Stimulated activated CD8-positive, alpha-beta memory T cell treated with anti-CD3 and anti-CD28 coated beads, Interleukin-4, amount 100 ng/mL, for 4 hours (primary cell): ENCODE data around the gene STX12.
"Not testable (repeated sequence)": the region's sequence is repeated elsewhere in the genome, so short reads cannot be mapped to it uniquely, and the experiment has no call there.

Experiments
- DNase-seq, 2 donors: peaks; one replicate each; pipeline ENCODE4 v3.0.0-alpha.2; 2020; ENCODE audit warnings: low read depth in 2 of 2, low spot score in 1 of 2

STX12 gene

GRCh38 chr1:27829339-27829960, 56.4 kb downstream of the STX12 start:
- DNase-seq, result not testable (repeated sequence)

DNA sequence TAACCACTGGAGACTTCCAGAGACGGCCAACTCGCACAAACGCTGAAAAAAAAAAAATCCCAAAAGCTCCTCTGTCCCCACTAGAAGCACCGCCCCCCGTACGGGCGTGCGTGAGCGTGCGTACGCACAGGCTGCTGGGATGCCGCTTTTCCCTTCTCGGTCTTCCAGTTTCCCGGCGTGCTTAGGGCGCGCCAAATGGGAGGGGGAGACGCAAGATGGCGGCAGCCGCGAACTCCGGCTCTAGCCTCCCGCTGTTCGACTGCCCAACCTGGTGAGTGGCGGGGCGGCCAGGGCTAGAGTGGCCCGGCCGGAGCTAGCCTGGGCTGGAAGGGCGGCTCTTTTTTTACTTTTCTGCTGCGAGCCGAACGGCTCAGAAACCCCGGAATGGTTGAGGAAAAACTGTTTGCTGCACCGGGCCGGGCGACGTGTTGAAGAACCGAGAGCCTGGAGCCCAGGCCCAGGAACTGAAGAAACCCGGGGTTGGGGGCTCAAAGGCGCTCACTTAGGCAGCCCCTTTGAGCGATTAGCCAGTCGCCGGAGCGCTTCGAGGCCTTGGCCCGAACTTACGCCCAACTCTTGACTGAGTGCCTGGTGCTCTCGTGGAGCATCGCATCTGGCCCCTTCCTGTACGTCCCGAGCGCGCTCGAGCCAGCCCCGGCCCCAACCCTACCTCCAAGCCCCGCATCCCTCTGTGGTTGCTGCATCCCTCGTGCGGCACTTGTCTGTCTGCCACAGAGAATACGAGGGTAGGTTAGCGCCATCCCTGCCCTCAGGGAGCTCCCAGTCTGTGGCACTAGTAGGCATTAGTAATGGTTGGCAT, 57.8 kb downstream of the STX12 start, which contains the start of gene PPP1R8:
Gene PPP1R8, plus strand, starts transcription at position 162 of the 820 bp plus-strand sequence. Its CDS starts 54 bp downstream, at position 216.
- peak; percentile 77 to 84 for DNase-seq

GRCh38 chr1:27831568-27832410, 58.8 kb downstream of the STX12 start:
- no peak for DNase-seq

- DNase-seq, result no peak
These were observed 59.7 kb downstream of the STX12 start for GRCh38 chr1:27832762-27833161.

GRCh38 chr1:27833470-27833869, 60.5 kb downstream of the STX12 start:
- DNase-seq, result no peak

- no peak for DNase-seq
These were observed 62.0 kb downstream of the STX12 start for GRCh38 chr1:27835046-27835445.

DNA sequence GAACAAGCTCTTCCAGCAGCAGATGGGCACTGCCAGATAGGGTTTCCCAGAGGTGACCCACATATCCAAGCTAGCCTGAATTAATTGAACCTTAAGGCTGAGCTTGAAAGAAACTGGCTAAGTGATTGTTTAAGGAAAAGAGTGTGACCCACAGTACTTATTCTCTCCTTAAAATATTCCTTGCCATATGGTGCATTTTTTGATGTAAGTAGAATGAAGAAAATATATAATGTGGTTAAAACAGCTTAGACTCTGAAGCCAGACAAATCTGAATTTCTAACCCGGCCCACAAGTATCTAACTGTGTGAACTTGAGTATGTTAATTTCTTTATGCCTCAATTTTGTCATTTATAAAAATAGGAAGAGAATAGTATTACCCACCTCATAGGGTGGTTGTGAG, 62.5 kb downstream of the STX12 start:
- no peak for DNase-seq

GRCh38 chr1:27849951-27850350, 76.9 kb downstream of the STX12 start:
- DNase-seq, result no peak

DNA sequence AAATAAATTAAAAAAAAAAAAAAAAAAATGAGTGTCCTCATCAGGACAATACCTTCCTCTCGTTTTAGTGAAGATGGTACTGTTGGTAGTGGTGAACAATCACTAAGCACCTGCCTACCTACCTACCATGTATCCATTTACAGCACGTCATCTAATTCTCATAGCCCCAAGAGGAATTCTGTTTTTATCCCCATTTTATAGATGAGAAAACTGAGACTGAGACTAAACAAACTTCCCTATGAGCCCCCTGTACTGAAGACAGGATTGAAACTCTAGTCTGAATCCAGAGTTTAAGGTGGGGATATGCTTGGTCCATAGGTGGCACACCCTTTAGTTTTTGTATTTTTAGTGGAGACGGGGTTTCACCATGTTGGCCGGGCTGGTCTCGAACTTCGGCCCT, 82.1 kb downstream of the STX12 start:
- DNase-seq, result no peak

DNA sequence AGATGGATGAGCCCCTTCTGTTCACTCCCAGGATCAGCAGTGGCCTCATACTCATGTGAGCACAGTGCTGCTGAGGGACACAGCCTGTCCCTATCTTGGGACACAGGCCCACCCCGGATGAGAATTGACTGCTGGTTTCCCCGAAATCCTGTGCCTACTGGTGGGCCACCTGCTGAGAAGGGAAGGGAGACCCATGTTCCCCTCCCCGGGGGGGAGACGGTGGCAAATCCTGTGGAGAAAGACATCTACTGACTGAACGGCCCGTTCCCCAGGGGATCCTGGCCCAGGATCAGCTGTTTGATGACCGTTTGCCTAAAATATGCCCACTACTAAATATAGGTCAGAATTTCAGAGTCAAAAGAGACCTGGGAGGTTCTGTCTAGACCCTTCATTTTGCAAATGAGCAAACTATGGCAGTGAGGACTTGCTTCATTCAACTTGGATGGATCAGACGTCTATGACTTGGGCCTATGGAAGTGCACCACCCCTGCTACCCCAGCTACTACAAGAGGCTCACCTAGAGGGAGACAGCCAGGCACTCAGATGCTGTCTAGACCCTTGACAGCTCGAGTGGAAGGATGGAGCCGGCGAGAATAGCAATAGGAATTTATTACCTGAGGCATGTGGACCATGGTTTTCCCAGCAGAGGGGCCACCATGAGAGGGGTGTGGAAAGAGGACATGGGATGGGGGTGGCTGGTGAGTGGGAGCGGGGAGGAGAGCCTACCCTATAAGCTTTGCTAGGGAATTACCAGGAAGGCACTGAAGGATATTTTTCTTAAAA, 83.7 kb downstream of the STX12 start:
- DNase-seq, result no peak

DNA sequence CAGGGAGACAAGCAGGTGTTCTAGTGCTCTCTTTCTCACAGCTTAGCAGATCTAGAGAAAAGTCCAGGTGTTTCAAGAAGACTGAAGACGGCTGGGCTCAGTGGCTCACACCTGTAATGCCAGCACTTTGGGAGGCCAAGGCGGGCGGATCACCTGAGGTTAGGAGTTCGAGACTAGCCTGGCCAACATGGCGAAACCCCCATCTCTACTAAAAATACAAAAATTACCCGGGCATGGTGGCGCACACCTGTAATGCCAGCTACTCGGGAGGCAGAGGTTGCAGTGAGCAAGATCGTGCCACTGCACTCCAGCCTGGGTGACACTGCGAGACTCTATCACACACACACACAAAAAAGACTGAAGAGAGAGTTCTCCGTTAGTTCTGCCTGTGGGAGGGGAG, 84.5 kb downstream of the STX12 start:
- DNase-seq, result not testable (repeated sequence)

DNA sequence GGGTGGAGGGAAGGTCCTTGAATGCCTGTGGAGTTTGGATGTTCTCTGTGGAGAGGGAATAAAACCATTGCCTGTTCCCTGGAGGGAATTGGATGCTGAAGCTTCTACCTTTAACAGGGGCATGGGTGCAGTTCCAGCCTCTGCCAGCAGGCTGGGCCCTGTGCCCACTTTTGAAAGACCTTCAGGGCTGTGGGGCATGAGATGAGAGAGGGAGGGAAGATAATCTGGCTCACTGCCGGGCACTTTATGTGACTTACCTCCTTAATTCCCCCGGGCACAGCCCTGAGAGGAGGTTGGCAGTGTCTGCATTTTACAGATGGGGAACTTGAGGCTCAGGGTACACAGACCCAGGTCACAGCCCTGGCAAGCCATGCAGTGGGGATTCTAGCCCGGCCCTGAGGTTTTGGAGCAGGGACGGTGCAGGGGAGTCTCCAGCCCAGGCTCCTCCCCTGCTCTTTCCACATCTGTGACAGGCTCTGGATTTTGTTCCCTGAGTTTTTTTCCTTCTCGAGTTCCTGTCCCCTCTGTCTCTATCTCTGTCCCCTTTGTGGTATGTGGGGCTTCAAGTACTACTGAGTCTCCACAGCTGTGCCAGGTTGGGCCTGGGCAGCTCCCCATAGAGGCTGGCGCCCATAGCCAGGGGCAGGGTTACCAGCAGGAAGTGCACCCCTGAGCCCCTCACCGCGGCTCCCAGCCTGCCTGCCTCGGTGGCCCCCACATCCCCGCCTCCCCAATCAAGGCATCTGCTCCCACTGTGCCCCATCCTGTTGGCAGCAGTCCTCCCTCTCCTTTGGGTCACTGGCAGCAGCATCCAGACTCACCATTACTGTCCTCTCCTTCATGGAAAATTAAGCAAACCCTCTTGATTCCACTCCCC, 85.3 kb downstream of the STX12 start:
- peak; percentile 61 to 80 for DNase-seq

DNA sequence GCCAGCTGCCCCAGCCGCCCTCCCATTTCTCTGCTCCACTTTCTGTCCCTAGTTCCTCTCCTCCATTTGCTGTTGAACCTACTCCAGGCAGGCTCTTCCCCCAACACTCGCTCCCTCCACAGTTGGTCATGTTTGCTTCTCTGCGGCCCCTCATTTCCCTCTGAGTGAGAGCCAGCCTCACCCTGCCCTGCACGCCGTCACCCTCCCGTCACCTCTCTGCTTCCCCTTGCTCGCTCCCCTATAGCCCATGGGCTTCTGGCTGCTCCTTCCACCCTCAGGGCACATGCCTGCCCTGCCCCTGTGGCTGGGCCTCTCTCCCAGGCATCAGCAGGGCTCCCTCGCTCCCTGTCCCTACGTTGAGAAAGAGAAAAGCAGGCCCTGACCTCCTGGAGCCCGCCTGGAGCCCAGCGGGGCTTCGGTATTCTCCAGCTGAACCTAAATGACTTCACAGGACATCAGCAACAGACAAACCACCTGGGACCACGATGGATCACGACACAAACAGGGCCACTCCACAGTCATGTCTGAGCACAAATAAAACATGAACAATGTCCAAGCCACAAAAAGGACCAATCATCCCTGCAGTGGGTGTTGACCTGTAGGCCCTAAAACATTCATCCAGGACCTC, 86.0 kb downstream of the STX12 start:
- no peak for DNase-seq

DNA sequence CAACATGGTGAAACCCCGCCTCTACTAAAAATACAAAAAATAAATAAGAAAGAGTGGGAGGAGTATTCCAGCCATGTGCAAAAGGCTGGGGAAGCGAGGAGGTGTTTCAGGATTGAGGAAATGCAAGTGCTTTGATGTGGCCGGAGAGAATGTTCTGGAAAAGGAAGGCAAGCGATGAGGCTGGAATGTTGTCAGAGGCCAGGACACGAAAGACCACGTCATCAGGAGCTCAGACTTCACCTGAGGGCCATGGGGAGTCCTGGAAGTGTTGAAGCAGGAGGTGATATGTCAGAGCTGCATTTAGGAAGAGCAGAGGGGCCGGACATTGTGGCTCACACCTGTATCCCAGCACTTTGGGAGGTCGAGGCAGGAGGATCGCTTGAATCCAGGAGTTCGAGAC, 88.4 kb downstream of the STX12 start:
- no peak for DNase-seq

DNA sequence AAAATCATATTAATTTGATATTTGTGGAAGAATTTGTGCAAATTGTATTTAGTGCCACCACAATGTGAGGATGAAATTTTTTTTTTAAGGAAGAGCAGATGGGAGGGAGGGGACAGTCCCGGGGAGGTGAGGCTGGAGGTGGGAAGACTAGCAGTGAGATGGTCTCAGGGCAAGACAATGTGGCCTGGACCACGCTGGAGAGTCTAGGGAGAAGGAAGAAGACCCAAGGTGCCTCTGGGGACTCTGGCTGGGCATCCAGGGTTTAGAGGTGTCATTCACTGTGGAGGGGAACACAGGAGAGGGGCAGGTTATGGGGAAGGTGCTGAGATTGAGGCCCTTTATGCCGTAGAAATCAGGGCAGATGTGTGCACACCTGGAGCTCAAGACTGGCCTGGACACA, 89.0 kb downstream of the STX12 start:
- no peak for DNase-seq

DNA sequence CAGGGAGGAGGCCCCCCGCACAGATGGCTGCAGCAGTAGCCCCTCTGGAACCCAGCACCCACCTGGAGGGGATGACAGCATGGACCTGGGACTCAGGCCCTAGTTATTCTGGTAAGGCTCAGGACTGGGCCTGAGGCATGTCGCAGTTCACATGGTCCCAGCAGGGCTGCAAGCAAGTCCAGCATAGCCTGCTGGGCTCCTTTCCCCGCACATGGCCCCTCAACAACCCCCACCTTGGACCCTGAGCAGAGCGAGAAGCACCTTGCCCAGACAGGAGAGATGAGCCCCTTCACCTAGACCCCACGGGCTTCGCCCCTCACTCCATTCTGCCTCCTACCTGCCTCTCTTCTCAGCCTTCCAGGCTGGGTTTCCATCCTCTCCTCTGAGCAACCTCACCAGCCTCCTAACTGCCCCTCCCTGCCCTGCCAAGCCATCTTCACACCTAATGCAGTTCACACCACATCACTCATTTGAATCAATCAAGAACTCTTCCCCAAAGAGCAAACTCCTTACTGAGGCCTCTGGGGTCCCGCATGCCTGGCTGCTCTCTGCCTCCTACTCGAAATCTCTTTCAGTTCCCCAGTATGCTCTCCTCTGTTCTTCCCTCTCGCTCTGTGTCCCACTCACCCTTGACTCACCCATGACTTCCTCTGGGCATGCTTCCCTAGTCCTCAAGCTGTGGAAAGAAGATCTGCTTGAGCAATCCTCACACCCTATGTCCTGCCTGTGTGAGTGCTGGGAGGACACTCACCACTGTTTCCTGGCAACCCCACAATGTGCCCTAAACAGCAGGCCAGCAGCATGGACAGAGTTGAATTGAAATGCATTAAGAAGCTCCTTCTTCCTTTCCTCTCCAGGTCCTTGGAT, 89.9 kb downstream of the STX12 start:
- no peak for DNase-seq

DNA sequence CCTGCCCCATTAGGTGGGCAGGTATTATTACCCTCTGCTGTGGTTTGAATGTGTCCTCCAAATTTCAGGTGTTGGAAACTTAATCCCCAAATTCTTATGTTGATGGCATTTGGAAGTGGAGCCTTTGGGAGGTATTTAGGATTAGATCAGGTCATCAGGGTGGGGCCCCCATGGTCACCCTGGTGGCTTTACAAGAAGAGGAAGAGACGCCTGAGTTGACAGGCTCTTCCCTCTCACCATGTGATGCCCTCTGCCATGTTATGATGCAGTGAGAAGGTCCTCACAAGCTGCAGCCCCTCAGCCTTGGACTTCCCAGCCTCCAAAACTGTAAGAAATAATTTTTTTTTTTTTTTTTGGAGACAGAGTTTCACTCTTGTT, 90.5 kb downstream of the STX12 start:
- DNase-seq, result no peak

DNA sequence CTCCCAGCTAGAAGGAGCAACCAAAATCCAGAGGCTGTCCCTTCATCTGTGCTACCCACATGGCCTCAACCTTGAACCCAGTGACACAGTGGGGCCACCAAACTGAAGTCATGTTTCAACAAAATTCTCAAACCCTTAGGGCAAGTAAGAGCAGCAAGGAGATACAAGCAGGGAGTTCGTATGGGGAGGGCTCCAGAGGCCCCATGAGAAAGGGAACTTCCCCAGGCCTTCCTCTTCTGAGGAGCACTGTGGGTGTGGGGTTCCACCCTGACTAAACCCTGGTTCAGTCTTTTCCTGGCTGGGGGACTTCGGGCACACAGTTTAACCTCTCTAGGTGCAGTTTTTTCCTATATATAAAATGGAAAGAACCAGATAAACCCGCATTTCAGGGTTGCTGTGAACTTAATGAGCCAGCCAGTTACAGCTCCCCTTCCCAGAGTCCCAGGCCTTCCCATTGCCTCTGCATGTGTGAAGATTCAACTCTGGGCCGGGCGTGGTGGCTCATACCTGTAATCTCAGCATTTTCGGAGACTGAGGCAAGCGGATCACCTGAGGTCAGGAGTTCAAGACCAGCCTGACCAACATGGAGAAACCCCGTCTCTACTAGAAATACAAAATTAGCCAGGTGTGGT, 91.4 kb downstream of the STX12 start:
- DNase-seq, result no peak
